Epithelial cell of esophagus (primary cell): ENCODE data around the gene SLC6A16.

Experiments used
- DNase-seq: peaks from one replicate; pipeline ENCODE4 v3.0.0; 2010; ENCODE audit warnings: low read depth
- H3K4me3 ChIP-seq: 2 replicates; pipeline ENCODE4 v1.5.1; 2011; ENCODE audit warnings: mild to moderate bottlenecking, low read length, control low read depth
- TF ChIP-seq, protein P1 (sequence below): IDR thresholded peaks from 2 replicates; pipeline ENCODE4 v1.5.1; 2011; ENCODE audit warnings: low read depth, mild to moderate bottlenecking, low read length, control low read depth, inconsistent platforms; ENCODE audit not compliant: insufficient read depth; ENCODE audit errors: missing control alignments

Gene SLC6A16

GRCh38 chr19:49344505-49345423 lies 19.8 kb upstream of the SLC6A16 start:
- H3K4me3 ChIP-seq, result no peak overlapping the region
- TF ChIP-seq, protein P1, sequence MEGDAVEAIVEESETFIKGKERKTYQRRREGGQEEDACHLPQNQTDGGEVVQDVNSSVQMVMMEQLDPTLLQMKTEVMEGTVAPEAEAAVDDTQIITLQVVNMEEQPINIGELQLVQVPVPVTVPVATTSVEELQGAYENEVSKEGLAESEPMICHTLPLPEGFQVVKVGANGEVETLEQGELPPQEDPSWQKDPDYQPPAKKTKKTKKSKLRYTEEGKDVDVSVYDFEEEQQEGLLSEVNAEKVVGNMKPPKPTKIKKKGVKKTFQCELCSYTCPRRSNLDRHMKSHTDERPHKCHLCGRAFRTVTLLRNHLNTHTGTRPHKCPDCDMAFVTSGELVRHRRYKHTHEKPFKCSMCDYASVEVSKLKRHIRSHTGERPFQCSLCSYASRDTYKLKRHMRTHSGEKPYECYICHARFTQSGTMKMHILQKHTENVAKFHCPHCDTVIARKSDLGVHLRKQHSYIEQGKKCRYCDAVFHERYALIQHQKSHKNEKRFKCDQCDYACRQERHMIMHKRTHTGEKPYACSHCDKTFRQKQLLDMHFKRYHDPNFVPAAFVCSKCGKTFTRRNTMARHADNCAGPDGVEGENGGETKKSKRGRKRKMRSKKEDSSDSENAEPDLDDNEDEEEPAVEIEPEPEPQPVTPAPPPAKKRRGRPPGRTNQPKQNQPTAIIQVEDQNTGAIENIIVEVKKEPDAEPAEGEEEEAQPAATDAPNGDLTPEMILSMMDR, result no peak
- DNase-seq, result no peak

- TF ChIP-seq, protein P1, result no peak
- no peak overlapping the region for H3K4me3 ChIP-seq
- no peak for DNase-seq
Observed at GRCh38 chr19:49343123-49343522, 18.1 kb upstream of the SLC6A16 start.

DNA sequence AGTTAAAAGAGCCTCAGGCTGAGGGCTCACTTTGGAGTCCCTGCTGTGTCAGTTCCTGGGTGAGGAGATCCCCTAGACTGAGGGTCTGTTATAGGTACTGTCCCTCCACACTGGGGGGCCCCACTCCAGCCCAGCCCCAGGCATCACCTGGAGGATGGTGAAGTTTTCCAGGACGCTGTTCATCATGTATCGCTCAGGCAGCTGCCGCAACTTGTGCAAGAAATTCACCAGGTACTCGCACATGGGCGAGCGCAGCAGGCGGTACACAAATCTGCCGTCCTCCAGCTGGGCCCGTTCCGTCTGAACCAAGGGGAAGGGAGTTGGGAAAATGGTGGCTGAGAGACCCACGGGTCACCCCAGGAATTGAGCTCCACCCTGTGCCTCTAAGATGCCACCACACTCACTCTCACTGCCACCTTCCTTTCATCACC lies 17.3 kb upstream of the SLC6A16 start:
- no peak for DNase-seq
- H3K4me3 ChIP-seq, result no peak overlapping the region
- TF ChIP-seq, protein P1, result no peak

DNA sequence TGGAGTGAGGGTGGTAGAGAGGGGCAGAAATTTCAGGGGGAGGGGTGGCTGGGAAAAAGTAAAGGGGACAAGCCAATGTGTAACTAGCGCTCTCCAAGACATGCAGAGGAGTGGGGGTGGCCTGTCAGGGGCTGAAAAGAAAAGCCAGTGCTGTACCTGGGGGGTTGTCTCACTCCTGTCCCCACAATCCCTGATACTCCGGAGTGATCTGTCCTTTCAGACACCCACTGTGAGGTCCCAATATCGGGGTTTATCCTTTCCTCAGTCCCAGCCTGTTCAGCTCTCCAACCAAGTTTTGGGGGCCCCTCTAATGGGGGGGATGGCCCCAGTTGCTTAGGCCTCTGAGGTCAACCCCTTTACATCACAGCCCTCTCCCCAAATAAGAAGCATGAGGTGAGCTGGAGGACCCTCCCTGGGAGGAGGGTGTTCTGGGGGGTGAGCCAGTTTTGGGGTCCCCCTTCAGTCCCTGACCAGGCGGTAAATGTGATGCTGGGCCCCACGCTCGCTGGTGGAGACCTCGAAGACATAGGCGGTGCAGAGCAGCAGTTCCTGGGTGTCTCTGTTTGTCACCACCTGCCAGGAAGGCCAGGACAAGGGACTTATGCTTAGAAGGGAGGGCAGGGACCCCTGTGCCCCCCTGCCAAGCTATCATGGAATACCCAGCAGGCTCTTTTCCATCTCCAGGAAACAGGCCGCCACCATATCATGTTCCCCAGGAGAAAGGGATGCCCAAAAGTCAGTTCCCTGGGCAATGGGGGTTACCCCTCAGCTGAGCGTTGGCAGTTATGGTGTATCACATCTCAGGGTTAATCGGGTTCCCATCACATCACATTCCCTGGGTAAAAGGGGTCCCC lies 16.1 kb upstream of the SLC6A16 start:
- H3K4me3 ChIP-seq, result no peak overlapping the region
- no peak for DNase-seq
- TF ChIP-seq, protein P1, result no peak

GRCh38 chr19:49340069-49340864 lies 15.3 kb upstream of the SLC6A16 start:
- peak overlapping the region; percentile 43 for H3K4me3 ChIP-seq
- DNase-seq, result peak; percentile 14
- TF ChIP-seq, protein P1, result no peak

DNA sequence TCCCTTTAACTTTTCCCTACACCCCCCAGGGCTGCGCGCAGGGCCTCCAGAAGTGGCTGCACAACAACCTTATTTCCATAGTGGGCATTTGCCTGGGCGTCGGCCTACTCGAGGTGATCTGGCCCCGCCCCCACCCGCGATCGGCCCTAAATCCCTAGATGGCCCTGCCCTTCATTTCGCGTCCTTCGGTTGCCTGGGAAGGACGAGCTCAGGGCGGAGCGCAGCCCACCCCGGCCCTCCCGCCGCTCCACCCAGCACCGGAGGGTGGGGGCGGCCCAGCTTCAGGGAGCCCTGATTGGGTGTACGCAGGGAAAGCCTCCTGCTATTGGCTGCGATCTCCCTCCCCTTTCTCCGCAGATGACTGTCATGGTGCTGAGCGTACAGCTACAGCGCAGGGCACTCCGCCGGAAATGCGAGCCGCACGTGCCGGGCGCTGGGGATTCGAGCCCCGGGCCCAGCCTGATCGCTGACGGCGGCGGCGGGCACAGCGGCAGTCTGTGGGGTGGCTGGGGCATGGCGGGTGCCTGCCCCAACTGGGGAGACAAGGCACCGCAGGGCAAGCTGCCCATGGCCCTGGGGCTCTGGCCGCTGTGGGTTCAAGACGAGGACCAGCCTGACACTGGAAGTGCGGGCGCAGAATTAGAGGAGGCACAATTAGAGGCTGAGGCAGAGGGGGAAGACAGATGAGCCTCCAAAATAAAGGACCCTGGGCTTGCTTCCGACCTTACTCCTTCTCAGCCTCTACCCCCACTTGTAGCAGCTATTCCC lies 14.5 kb upstream of the SLC6A16 start:
- TF ChIP-seq, protein P1, result no peak
- peak overlapping the region; percentile 43 for H3K4me3 ChIP-seq
- peak; percentile 92 for DNase-seq
